Epithelial cell of proximal tubule (primary cell): ENCODE results near the gene ZZZ3. TPM values are rescaled to one million over a fixed set of nuclear protein-coding genes. Genes with fewer than 3 reads are reported as not detected.
"Not testable (repeated sequence)": the region's sequence is repeated elsewhere in the genome, so short reads cannot be mapped to it uniquely, and the experiment has no call there.

Source experiments
- DNase-seq: peaks from one replicate; pipeline ENCODE4 v3.0.0-alpha.2; 2011; ENCODE audit warnings: low read depth
- H3K4me3 ChIP-seq: 2 replicates; pipeline ENCODE4 v1.5.1; 2011; ENCODE audit warnings: low read depth, mild to moderate bottlenecking, low read length
- total RNA-seq: library from RNA; depleted of rRNA; stranded (reverse); fragments of >200 nt; gene quantifications from 2 replicates; pipeline ENCODE4 v1.2.3, GENCODE V29; 2015
- TF ChIP-seq, protein P1 (sequence below): conservative IDR thresholded peaks from 2 replicates; pipeline ENCODE4 v1.5.1; 2012; ENCODE audit warnings: low read depth, mild to moderate bottlenecking, low read length

Gene ZZZ3
- total RNA-seq, 1 donor from 2014 or later, result 32.1 TPM

DNA sequence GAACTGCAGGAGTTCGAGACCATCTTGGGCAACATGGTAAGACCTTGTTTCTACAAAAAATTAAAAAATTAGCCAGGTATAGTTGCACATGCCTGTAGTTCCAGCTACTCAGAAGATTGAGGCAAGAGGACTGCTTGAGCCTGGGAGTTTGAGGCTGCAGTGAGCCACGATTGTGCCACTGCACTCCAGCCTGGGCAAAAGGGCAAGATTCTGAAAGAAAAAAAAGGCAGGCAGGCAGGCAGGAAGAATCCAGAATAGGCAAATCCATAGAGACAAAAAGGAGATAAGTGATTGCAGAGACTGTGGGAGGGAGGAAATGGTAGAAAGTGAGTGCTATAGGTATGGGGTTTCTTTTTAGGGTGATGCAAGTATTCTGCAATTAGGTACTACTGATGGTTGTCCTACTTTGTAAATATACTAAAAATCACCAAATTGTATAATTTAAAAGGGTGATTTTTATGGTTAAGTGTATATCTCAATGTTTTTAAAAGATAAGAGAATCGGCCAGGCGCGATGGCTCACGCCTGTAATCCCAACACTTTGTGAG, 29.4 kb downstream of the ZZZ3 start:
- TF ChIP-seq, protein P1, sequence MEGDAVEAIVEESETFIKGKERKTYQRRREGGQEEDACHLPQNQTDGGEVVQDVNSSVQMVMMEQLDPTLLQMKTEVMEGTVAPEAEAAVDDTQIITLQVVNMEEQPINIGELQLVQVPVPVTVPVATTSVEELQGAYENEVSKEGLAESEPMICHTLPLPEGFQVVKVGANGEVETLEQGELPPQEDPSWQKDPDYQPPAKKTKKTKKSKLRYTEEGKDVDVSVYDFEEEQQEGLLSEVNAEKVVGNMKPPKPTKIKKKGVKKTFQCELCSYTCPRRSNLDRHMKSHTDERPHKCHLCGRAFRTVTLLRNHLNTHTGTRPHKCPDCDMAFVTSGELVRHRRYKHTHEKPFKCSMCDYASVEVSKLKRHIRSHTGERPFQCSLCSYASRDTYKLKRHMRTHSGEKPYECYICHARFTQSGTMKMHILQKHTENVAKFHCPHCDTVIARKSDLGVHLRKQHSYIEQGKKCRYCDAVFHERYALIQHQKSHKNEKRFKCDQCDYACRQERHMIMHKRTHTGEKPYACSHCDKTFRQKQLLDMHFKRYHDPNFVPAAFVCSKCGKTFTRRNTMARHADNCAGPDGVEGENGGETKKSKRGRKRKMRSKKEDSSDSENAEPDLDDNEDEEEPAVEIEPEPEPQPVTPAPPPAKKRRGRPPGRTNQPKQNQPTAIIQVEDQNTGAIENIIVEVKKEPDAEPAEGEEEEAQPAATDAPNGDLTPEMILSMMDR, result no peak
- DNase-seq, result no peak

DNA sequence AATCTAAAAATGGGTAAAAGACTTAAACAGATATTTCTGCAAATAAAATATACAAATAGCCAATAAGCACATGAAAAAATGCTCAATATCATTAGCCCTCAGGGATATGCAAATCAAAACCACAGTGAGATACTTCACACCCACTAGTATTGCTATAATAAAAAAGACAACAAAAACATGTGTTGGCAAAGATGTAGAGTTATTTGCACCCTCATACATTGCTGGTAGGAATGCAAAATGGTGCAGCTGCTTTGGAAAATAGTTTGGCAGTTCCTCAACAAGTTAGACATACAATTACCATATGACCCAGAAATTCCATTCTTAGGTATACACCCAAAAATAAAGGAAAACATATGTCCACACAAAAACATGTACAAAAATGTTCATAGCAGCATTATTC, 30.2 kb downstream of the ZZZ3 start:
- TF ChIP-seq, protein P1, result no peak
- DNase-seq, result no peak

More for the DNA sequence above, 29.4 kb downstream of the ZZZ3 start:
- no peak overlapping the region for H3K4me3 ChIP-seq

DNA sequence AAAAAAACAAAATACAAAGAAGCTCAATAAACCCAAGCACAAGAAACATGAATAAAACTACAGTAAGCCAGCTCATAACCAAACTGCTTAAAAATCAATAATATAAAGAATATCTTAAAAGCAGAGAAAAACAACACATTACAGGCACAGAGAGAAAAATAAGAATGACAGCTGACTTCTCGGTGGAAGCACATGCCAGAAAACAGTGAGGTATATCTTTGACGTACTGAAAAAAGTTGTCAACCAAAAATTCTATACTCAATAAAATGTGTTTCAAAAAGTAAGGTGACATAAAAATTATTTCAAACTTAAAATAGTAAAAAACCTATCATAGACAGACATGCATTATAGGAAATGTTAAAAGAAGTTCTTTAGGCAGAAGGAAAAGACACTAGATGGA, 33.3 kb downstream of the ZZZ3 start:
- no peak overlapping the region for H3K4me3 ChIP-seq
- TF ChIP-seq, protein P1, result no peak
- no peak for DNase-seq

More for the DNA sequence above, 30.2 kb downstream of the ZZZ3 start:
- no peak overlapping the region for H3K4me3 ChIP-seq

DNA sequence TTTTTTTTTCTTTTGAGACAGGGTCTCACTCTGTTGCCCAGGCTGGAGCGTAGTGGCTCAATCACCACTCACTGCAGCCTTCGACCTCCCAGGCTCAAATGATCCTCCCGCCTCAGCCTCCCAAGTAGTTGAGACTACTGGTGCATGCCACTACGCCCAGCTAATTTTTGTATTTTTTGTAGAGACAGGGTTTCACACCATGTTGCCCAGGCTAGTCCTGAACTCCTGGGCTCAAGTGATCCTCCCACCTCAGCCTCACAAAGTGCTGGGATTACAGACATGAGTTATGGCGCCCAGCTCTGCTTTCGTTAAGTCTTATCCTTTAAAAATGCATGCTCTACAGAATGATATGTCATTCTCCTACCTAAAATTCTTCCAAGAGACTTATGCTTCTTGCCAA, 36.2 kb downstream of the ZZZ3 start:
- DNase-seq, H3K4me3 ChIP-seq: not testable (repeated sequence)

DNA sequence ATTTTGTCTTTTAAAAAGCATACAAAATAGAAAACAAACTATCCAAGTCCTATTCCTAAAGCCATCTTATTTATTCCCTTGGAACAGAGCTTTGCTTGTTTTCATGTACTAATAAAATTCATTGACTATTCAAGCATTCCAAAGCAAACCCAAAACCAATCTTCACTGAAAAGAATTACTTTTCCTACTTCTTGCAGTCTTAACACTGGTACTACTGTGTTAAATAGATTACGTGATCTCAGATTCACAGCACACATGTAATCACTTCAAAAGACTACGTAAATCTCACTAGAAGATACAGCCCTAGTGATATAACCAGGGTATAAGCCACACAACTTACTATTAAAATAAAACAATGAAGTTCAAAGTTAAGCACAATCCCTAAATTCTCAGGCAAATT, 39.0 kb downstream of the ZZZ3 start:
- no peak for DNase-seq
- H3K4me3 ChIP-seq, result no peak overlapping the region
- TF ChIP-seq, protein P1, result no peak

DNA sequence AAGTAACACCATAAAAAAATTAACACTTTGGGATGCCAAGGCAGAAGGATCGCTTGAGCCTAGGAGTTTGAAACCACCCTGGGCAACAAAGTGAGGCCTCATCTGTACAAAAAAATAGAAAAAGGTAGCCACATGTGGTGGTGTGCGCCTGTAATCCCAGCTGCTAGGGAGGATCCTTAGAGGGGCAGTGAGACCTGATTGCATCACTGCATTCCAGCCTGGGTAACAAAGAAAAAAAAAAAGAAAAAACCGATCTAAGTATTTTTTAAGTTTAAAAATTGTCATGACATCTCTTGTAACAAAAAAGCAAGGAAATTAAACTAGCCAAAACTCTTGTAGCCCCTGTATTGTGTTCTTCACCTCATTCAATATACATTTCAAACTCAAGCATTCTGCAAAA, 39.5 kb downstream of the ZZZ3 start:
- H3K4me3 ChIP-seq, result no peak overlapping the region
- TF ChIP-seq, protein P1, result no peak
- no peak for DNase-seq

DNA sequence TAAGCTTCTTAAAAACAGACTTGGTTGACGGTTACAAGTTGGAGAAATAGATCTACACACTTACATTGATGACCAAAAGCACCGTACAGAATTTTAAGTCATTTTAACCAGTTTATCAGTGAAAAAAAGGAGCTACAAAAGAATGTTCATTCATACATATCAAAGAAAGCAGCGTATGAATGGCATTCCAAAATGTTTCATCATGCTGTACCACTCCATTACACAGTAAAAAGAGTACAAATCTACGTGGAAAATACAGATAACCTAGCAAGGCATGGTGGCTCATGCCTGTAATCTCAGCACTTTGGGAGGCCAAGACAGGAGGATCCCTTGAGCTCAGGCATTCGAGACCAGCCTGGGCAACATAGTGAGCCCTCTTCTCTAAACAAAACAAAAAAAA, 40.3 kb downstream of the ZZZ3 start:
- H3K4me3 ChIP-seq, result no peak overlapping the region

More for the DNA sequence above, 40.3 kb downstream of the ZZZ3 start:
- TF ChIP-seq, protein P1, result no peak
- no peak for DNase-seq
